ENCODE data around the gene STK39.

DNA sequence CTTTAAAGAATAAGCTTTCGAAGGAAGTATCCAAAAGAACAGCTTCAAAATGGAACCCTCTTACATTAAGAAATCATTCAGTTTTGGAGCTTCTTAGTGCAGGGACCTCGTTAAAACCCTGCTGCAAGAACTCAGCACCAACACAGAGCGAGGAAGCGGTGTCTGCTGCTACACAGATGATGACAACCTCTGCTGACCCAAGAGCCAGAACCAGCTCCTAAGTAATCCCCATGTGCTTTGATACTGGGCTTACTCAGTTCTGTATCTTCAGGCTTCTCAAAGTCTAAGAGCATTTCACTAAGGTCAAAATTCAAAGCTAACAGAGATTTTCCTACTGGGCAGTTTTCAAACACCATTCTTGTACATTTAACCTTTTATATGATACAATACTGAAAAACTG lies 194.6 kb downstream of the STK39 start:
- TF ChIP-seq, protein P1, sequence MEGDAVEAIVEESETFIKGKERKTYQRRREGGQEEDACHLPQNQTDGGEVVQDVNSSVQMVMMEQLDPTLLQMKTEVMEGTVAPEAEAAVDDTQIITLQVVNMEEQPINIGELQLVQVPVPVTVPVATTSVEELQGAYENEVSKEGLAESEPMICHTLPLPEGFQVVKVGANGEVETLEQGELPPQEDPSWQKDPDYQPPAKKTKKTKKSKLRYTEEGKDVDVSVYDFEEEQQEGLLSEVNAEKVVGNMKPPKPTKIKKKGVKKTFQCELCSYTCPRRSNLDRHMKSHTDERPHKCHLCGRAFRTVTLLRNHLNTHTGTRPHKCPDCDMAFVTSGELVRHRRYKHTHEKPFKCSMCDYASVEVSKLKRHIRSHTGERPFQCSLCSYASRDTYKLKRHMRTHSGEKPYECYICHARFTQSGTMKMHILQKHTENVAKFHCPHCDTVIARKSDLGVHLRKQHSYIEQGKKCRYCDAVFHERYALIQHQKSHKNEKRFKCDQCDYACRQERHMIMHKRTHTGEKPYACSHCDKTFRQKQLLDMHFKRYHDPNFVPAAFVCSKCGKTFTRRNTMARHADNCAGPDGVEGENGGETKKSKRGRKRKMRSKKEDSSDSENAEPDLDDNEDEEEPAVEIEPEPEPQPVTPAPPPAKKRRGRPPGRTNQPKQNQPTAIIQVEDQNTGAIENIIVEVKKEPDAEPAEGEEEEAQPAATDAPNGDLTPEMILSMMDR (IDR thresholded peaks at IDR 0.05): no peak
- TF ChIP-seq EZH2 (IDR thresholded peaks at IDR 0.05; ENCODE audit: borderline replicate concordance, insufficient read depth, low read depth, low read length, poor library complexity, severe bottlenecking): no peak

All from B cell (primary cell).